Breast epithelium (tissue), 3 donors: ENCODE measurements around the gene E2F4.

Experiments used
- POLR2A ChIP-seq: fragments of 450-650 bp; IDR thresholded peaks from one replicate; pipeline ENCODE4 v1.6.1; 2016; ENCODE audit warnings: antibody characterized with exemption, mild to moderate bottlenecking, moderate library complexity
- POLR2AphosphoS5 ChIP-seq, 3 donors: sonication (generic); formaldehyde crosslinking; IDR thresholded peaks; one replicate each; pipeline ENCODE4 v1.6.1; 2017; ENCODE audit warnings: antibody characterized with exemption in 3 of 3
- TF ChIP-seq, protein P1 (sequence below), 3 donors: fragments of 450-650 bp; IDR thresholded peaks; one replicate each; pipeline ENCODE4 v1.5.1; 2016 to 2017; ENCODE audit warnings: antibody characterized with exemption in 3 of 3, mild to moderate bottlenecking in 3 of 3, moderate library complexity in 3 of 3

DNA sequence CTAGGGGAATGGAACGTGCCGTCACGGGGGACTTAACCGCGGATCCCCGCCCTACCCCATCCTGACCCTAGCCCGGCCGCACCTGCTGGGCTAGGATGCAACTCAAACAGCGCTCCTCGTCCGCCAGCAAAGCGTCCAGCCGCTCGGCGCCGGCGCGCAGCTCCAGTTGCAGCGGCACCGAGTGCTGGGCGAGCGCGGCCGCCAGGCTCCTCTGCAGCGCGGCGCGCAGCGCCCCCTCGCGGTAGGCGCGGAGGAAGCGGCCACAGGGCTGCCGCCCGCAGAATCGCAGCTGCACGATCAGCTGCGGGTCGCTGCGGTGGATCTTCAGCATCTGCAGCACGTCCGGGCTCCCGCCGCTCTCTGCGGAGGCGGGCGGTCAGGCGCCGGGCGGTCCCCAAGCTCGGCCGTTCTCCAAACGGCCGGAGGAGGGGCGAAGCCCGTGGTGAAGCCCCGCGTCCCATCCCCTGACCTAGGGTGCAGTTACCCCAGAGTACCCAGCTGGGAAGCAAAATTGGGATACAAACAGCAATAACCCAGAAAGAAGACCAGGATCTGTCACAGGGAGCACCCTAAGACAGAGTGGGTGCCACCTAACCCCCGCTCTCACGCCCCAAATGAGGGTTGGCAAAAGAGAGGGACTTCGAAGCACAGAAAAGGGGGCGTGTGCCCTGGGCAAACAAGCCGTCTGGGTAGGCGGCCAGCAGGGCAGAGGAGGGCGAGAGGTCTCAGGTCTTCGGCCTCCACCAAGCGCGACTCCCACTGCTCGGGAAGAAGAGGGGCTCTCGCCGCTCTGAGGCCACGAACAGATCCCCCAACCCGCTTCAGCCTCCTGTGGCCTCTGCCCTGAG lies 36.4 kb upstream of the E2F4 start:
- TF ChIP-seq, protein P1, sequence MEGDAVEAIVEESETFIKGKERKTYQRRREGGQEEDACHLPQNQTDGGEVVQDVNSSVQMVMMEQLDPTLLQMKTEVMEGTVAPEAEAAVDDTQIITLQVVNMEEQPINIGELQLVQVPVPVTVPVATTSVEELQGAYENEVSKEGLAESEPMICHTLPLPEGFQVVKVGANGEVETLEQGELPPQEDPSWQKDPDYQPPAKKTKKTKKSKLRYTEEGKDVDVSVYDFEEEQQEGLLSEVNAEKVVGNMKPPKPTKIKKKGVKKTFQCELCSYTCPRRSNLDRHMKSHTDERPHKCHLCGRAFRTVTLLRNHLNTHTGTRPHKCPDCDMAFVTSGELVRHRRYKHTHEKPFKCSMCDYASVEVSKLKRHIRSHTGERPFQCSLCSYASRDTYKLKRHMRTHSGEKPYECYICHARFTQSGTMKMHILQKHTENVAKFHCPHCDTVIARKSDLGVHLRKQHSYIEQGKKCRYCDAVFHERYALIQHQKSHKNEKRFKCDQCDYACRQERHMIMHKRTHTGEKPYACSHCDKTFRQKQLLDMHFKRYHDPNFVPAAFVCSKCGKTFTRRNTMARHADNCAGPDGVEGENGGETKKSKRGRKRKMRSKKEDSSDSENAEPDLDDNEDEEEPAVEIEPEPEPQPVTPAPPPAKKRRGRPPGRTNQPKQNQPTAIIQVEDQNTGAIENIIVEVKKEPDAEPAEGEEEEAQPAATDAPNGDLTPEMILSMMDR (IDR thresholded peaks at IDR 0.05) = peak; percentile 63 to 99 (median 90)
- TF ChIP-seq POLR2A = no peak
- TF ChIP-seq POLR2AphosphoS5 (IDR thresholded peaks at IDR 0.05) = peak in 2 of 3 donors; percentile 13 to 30
